HepG2 (cell line): ENCODE data around the gene CYRIA. TPM values are rescaled to one million over a fixed set of nuclear protein-coding genes. Genes with fewer than 3 reads are reported as not detected.

Source experiments
- ATAC-seq: fragments of 200-7000 bp; cut with Tn5 transposase; 3 replicates; pipeline ENCODE4 v1.9.1; 2020; ENCODE audit warnings: mild to moderate bottlenecking, moderate library complexity
- BruUV-seq: library from RNA; stranded (reverse); fragments of 400-500 nt; replicated peaks from 2 replicates; lab custom pipeline; 2021; lab: Mats Ljungman, UMichigan
- CTCF ChIA-PET: fragments of 300-600 bp; formaldehyde crosslinking; extraction: SDS; loops from one replicate; lab custom pipeline; 2021; ENCODE audit warnings: low total read pairs, inconsistent platforms, low intra/inter-chr PET ratio; lab: Yijun Ruan, JAX
- POLR2A ChIA-PET: fragments of 350-600 bp; sonication (Branson Sonifier 250); formaldehyde crosslinking; loops from one replicate; lab custom pipeline; 2020; ENCODE audit warnings: antibody characterized with exemption, inconsistent platforms; lab: Yijun Ruan, JAX
- DNase-seq: peaks from one replicate; pipeline ENCODE4 v3.0.0-alpha.2; 2015; ENCODE audit warnings: low spot score
- FAIRE-seq: peaks from 3 replicates; lab custom pipeline; 2011; peaks lifted over from hg19 to GRCh38; lab: Jason Lieb, UNC
- H2AFZ ChIP-seq: one replicate; pipeline ENCODE4 v1.6.1; 2011; ENCODE audit warnings: low read length, inconsistent platforms
- H3K27ac ChIP-seq: fragments of 300-600 bp; 3 replicates; pipeline ENCODE4 v1.8.0; 2011; ENCODE audit warnings: mixed run types, mild to moderate bottlenecking, mixed read lengths, low read length, inconsistent platforms; ENCODE audit not compliant: insufficient read depth; ENCODE audit errors: extremely low read length
- H3K27me3 ChIP-seq, 2 experiments: fragments of 200-600 bp in 1 of 2; 2 replicates in 1 of 2; 3 replicates in 1 of 2; pipeline versions ENCODE4 v1.6.0 to v1.8.0; 2011; ENCODE audit warnings: low read length in 2 of 2, mild to moderate bottlenecking in 2 of 2, moderate library complexity in 2 of 2, inconsistent platforms in 1 of 2; ENCODE audit not compliant: insufficient read depth in 2 of 2, control insufficient read depth in 1 of 2
- H3K36me3 ChIP-seq, 2 experiments: fragments of 200-600 bp in 1 of 2; replicated peaks in 1 of 2; 2 replicates in 1 of 2; 3 replicates in 1 of 2; pipeline versions ENCODE4 v1.5.1 to v1.8.0; 2011; ENCODE audit warnings: low read length in 2 of 2, inconsistent platforms in 1 of 2; ENCODE audit not compliant: insufficient read depth in 2 of 2, control insufficient read depth in 1 of 2
- H3K4me1 ChIP-seq: 2 replicates; pipeline ENCODE4 v1.5.1; 2012; ENCODE audit warnings: low read length, inconsistent platforms; ENCODE audit not compliant: insufficient read depth
- H3K4me2 ChIP-seq: 2 replicates; pipeline ENCODE4 v1.6.0; 2011; ENCODE audit warnings: low read depth, low read length, inconsistent platforms
- H3K4me3 ChIP-seq, 3 experiments: fragments of 200-600 bp in 1 of 3; sonication (generic), shearing (Covaris generic) in 1 of 3; replicated peaks in 1 of 3; 2 replicates each; pipeline ENCODE4 v1.5.1; 2011 to 2016; ENCODE audit warnings: low read length in 3 of 3, inconsistent platforms in 2 of 3, low read depth in 2 of 3, mild to moderate bottlenecking in 2 of 3, control low read depth in 1 of 3, mixed read lengths in 1 of 3; ENCODE audit not compliant: insufficient read depth in 1 of 3
- H3K79me2 ChIP-seq: one replicate; pipeline ENCODE4 v1.6.1; 2011; ENCODE audit warnings: low read length, inconsistent platforms; ENCODE audit not compliant: insufficient read depth
- H3K9ac ChIP-seq: 2 replicates; pipeline ENCODE4 v1.6.0; 2011; ENCODE audit warnings: mild to moderate bottlenecking, low read depth, low read length, inconsistent platforms; ENCODE audit not compliant: insufficient read depth
- H3K9me3 ChIP-seq: 2 replicates; pipeline ENCODE4 v1.5.1; 2012; ENCODE audit warnings: mild to moderate bottlenecking, low read length
- H4K20me1 ChIP-seq: 2 replicates; pipeline ENCODE4 v1.6.0; 2011; ENCODE audit warnings: inconsistent platforms, mild to moderate bottlenecking, low read length, moderate library complexity; ENCODE audit not compliant: insufficient read depth
- HMG20A ChIP-seq: IDR thresholded peaks from 2 replicates; pipeline ENCODE4 v1.6.1; 2016; ENCODE audit warnings: borderline replicate concordance
- HOXD1 ChIP-seq: sonication (generic); formaldehyde crosslinking; IDR thresholded peaks from 2 replicates; pipeline ENCODE4 v1.5.0; 2020; ENCODE audit warnings: missing genetic modification reagents
- RFX1 ChIP-seq: fragments of 450-650 bp; IDR thresholded peaks from 2 replicates; pipeline ENCODE4 v1.6.1; 2017
- RXRA ChIP-seq: sonication (generic); formaldehyde crosslinking; IDR thresholded peaks from 2 replicates; pipeline ENCODE4 v1.5.1; 2020; ENCODE audit warnings: missing genetic modification reagents
- RXRB ChIP-seq: IDR thresholded peaks from 2 replicates; pipeline ENCODE4 v1.6.1; 2016; ENCODE audit warnings: borderline replicate concordance, missing genetic modification reagents, missing compliant biosample characterization
- SNRNP70 ChIP-seq: fragments of 200-400 bp; formaldehyde crosslinking; IDR thresholded peaks from 2 replicates; pipeline ENCODE4 v1.6.1; 2017; ENCODE audit warnings: mild to moderate bottlenecking, low read depth, low read length, moderate library complexity
- ZC3H13 ChIP-seq: sonication (generic); formaldehyde crosslinking; IDR thresholded peaks from 2 replicates; pipeline ENCODE4 v1.8.1; 2023; ENCODE audit warnings: mild to moderate bottlenecking, missing genetic modification reagents, moderate library complexity
- ZKSCAN5 ChIP-seq: sonication (generic); formaldehyde crosslinking; IDR thresholded peaks from 2 replicates; pipeline ENCODE4 v1.5.1; 2020; ENCODE audit warnings: mild to moderate bottlenecking, missing genetic modification reagents
- ZMAT3 ChIP-seq: sonication (generic); formaldehyde crosslinking; conservative IDR thresholded peaks from 2 replicates; pipeline ENCODE4 v1.7.0; 2021; ENCODE audit warnings: missing genetic modification reagents
- ZNF234 ChIP-seq: sonication (generic); formaldehyde crosslinking; conservative IDR thresholded peaks from 2 replicates; pipeline ENCODE4 v1.5.1; 2020; ENCODE audit warnings: mild to moderate bottlenecking, missing genetic modification reagents
- ZNF296 ChIP-seq: sonication (generic); formaldehyde crosslinking; conservative IDR thresholded peaks from 2 replicates; pipeline ENCODE4 v1.5.0; 2020; ENCODE audit warnings: mild to moderate bottlenecking, missing genetic modification reagents
- ZNF616 ChIP-seq: sonication (generic); formaldehyde crosslinking; IDR thresholded peaks from 2 replicates; pipeline ENCODE4 v1.5.0; 2020; ENCODE audit warnings: low read depth, mild to moderate bottlenecking, missing genetic modification reagents
- ZNF660 ChIP-seq: sonication (generic); formaldehyde crosslinking; IDR thresholded peaks from 2 replicates; pipeline ENCODE4 v1.5.1; 2020; ENCODE audit warnings: mild to moderate bottlenecking, low read depth, missing genetic modification reagents, borderline replicate concordance
- WGBS: methylation state at CpG from one replicate; pipeline ENCODE4 v1.1.6; 2017; ENCODE audit warnings: low lambda C conversion rate; 5-methylcytosine and 5-hydroxymethylcytosine counted together
- in situ Hi-C: cut with HindIII; loops from 2 replicates; pipeline ENCODE4 v1.10.0; 2017; ENCODE audit warnings: low pct_unique_long_range_greater_than_20kb; ENCODE audit not compliant: extremely low pct_ligation_motif_present
- intact Hi-C: fragments of 100-400 bp; cut with micrococcal nuclease; formaldehyde crosslinking; loops from one replicate; pipeline ENCODE4 v1.10.0; 2022; ENCODE audit not compliant: unreplicated experiment
- polyA plus RNA-seq, 8 experiments: library from polyadenylated mRNA; depleted of rRNA in 3 of 8; stranded (reverse) in 7 of 8; unstranded in 1 of 8; fragments of >200 nt; fragmentation: Illumina TruSeq in 4 of 8; extraction: Trizol in 4 of 8; gene quantifications; 2 replicates each; pipeline versions ENCODE4 v1.2.1 to v1.2.3, GENCODE V29; 2011 to 2016; ENCODE audit warnings: low read depth in 4 of 8, missing spikeins in 1 of 8, mixed read lengths in 1 of 8; ENCODE audit not compliant: insufficient read depth in 1 of 8
- total RNA-seq, 5 experiments: library from RNA; depleted of rRNA; stranded (reverse); fragments of >200 nt; fragmentation: Illumina TruSeq; extraction: Trizol; gene quantifications; 2 replicates each; pipeline ENCODE4 v1.2.3, GENCODE V29; 2016; ENCODE audit warnings: low read depth in 1 of 5
- TF ChIP-seq, protein P1 (sequence below): sonication (generic); formaldehyde crosslinking; IDR thresholded peaks from 2 replicates; pipeline ENCODE4 v1.4.0; 2020; ENCODE audit warnings: low read depth, mild to moderate bottlenecking, missing genetic modification reagents
- TF ChIP-seq, protein P2 (sequence below): sonication (generic); formaldehyde crosslinking; IDR thresholded peaks from 2 replicates; pipeline ENCODE4 v1.5.1; 2020; ENCODE audit warnings: missing genetic modification reagents, mild to moderate bottlenecking, borderline replicate concordance
- TF ChIP-seq, protein P3 (sequence below): sonication (generic); formaldehyde crosslinking; IDR thresholded peaks from 2 replicates; pipeline ENCODE4 v1.4.0; 2020; ENCODE audit warnings: missing genetic modification reagents
- TF ChIP-seq, protein P4 (sequence below): IDR thresholded peaks from 2 replicates; pipeline ENCODE4 v1.6.1; 2016; ENCODE audit warnings: missing compliant biosample characterization, missing genetic modification reagents, borderline replicate concordance
- TF ChIP-seq, protein P5 (sequence below): sonication (generic); formaldehyde crosslinking; IDR thresholded peaks from 2 replicates; pipeline ENCODE4 v1.9.0; 2022; ENCODE audit warnings: missing genetic modification reagents, mild to moderate bottlenecking, borderline replicate concordance

CYRIA gene
- total and polyA plus RNA-seq, 2 of the 13 experiments (the other 11 are each of a cell fraction or from before 2014, with no cell fraction given), result 0.09 TPM; not detected in 1

DNA sequence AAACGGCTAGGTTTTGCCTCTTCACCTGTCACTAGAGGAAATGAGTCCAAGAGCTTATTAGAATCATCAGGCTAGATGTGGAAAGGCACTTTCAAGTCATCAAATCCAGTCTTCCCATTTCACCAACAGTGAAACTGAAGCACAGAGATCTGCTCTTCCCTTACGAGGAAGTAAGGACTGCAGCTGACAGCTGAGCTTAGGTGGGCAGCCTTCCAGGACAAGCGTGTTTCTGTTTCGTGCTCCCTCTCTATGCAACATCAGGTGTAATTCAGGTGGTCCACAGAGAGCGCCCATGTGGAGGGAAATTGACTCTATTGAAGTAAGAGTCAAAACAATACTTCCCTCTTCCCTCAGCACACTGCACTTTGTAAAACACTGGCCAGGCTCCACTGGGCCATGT is 5.5 kb downstream of the CYRIA start:
- intact Hi-C loops, result no loop called here
- WGBS, result 2% methylated on average over 5 of the region's 5 CpGs
- H3K4me1 ChIP-seq, result peaks cover 2% of the 10 kb centered on the region; the same call in 1 of the 2 replicates

More for the DNA sequence above, 5.5 kb downstream of the CYRIA start:
- ATAC-seq (no peak), DNase-seq (no peak), FAIRE-seq (no peak)
- H3K36me3 ChIP-seq, result no peaks in the 10 kb centered on the region
- H3K79me2 ChIP-seq, result no peaks in the 10 kb centered on the region
- no peak overlapping the region for H3K27ac ChIP-seq
- H3K4me3 ChIP-seq, result no peak overlapping the region
- in situ Hi-C loops, result no loop called here
- POLR2A ChIA-PET, result no interaction called here
- H3K4me2 ChIP-seq, result no peak overlapping the region
- peaks cover 3 to 37% of the 10 kb centered on the region in 2 experiments; a peak in 3 of 5 replicates for H3K27me3 ChIP-seq
- H3K9ac ChIP-seq, result no peak overlapping the region
- no peaks in the 10 kb centered on the region for H3K9me3 ChIP-seq
- no peak for TF ChIP-seq SNRNP70
- TF ChIP-seq RXRB (CRISPR knock-in tag), result no peak
- TF ChIP-seq, protein P1, sequence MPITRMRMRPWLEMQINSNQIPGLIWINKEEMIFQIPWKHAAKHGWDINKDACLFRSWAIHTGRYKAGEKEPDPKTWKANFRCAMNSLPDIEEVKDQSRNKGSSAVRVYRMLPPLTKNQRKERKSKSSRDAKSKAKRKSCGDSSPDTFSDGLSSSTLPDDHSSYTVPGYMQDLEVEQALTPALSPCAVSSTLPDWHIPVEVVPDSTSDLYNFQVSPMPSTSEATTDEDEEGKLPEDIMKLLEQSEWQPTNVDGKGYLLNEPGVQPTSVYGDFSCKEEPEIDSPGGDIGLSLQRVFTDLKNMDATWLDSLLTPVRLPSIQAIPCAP (CRISPR knock-in tag), result no peak
- no peak for TF ChIP-seq ZNF616 (CRISPR knock-in tag)
- no peak for TF ChIP-seq ZKSCAN5 (CRISPR knock-in tag)
- TF ChIP-seq, protein P2, sequence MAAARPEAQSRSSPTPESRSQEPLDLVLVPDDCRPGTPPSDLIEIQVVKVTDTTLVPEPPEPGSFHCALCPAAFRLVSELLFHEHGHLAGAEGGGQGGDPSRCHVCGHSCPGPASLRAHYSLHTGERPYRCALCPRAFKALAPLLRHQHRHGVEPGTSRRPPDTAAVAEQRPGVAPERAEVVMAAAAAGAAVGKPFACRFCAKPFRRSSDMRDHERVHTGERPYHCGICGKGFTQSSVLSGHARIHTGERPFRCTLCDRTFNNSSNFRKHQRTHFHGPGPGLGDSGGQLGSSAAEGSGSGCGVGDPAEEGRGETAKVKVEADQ (CRISPR knock-in tag), result no peak
- TF ChIP-seq RFX1, result no peak
- no peak for TF ChIP-seq ZC3H13 (CRISPR knock-in tag)
- TF ChIP-seq, protein P3, sequence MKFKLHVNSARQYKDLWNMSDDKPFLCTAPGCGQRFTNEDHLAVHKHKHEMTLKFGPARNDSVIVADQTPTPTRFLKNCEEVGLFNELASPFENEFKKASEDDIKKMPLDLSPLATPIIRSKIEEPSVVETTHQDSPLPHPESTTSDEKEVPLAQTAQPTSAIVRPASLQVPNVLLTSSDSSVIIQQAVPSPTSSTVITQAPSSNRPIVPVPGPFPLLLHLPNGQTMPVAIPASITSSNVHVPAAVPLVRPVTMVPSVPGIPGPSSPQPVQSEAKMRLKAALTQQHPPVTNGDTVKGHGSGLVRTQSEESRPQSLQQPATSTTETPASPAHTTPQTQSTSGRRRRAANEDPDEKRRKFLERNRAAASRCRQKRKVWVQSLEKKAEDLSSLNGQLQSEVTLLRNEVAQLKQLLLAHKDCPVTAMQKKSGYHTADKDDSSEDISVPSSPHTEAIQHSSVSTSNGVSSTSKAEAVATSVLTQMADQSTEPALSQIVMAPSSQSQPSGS (CRISPR knock-in tag), result no peak
- TF ChIP-seq, protein P4, sequence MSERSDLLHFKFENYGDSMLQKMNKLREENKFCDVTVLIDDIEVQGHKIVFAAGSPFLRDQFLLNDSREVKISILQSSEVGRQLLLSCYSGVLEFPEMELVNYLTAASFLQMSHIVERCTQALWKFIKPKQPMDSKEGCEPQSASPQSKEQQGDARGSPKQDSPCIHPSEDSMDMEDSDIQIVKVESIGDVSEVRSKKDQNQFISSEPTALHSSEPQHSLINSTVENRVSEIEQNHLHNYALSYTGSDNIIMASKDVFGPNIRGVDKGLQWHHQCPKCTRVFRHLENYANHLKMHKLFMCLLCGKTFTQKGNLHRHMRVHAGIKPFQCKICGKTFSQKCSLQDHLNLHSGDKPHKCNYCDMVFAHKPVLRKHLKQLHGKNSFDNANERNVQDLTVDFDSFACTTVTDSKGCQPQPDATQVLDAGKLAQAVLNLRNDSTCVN (CRISPR knock-in tag), result no peak
- no peak for TF ChIP-seq RXRA (CRISPR knock-in tag)
- no peak for TF ChIP-seq ZNF296 (CRISPR knock-in tag)
- TF ChIP-seq HMG20A (CRISPR knock-in tag), result no peak
- no peak for TF ChIP-seq ZMAT3 (CRISPR knock-in tag)
- no peak for TF ChIP-seq ZNF660 (CRISPR knock-in tag)
- no peak for TF ChIP-seq ZNF234 (CRISPR knock-in tag)
- TF ChIP-seq HOXD1 (CRISPR knock-in tag), result no peak
- TF ChIP-seq, protein P5, sequence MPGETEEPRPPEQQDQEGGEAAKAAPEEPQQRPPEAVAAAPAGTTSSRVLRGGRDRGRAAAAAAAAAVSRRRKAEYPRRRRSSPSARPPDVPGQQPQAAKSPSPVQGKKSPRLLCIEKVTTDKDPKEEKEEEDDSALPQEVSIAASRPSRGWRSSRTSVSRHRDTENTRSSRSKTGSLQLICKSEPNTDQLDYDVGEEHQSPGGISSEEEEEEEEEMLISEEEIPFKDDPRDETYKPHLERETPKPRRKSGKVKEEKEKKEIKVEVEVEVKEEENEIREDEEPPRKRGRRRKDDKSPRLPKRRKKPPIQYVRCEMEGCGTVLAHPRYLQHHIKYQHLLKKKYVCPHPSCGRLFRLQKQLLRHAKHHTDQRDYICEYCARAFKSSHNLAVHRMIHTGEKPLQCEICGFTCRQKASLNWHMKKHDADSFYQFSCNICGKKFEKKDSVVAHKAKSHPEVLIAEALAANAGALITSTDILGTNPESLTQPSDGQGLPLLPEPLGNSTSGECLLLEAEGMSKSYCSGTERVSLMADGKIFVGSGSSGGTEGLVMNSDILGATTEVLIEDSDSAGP (CRISPR knock-in tag), result no peak
- H4K20me1 ChIP-seq, result peaks cover 2% of the 10 kb centered on the region; the same call in 1 of the 2 replicates
- BruUV-seq, result no TSS peak
- CTCF ChIA-PET, result no interaction called here
- H2AFZ ChIP-seq, result no peak overlapping the region
